NAMALWA (cell line): ENCODE results near the gene CNOT11.
"Not testable (repeated sequence)": the region's sequence is repeated elsewhere in the genome, so short reads cannot be mapped to it uniquely, and the experiment has no call there.

Experiments used
- DNase-seq: peaks from one replicate; pipeline ENCODE4 v3.0.0-alpha.2; 2015; ENCODE audit warnings: low spot score

The CNOT11 gene

DNA sequence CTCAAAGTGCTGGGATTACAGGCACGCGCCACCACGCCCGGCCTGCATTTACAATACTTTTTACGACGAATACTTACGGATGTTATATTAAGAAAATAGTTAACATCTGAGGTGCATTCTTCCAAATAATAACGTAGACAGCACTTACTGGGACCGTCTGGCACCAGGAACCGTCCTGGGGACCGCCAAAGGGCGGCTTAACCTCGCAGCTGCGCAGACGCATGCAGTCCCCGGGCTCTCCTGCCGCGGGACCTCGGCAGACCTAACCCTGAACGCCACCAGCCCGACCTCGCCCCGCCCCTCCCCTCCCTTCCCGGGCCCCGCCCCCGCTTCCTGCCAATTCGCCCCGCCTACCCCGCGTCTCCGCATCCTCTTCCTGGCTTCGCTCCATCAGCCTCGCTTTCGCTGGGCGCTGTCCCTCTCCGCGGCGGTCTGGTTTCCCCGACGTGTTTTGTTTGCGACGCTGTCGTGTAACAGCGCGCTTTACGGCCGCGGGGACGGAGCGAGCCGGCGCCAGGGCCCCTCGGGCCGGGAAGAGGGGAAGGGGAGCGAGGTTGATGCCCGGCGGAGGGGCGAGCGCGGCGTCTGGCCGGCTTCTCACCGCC is at the start of gene CNOT11:
CNOT11 (plus strand) TSS at position 479 of the 605 bp plus-strand sequence; CDS start at position 558, 79 bp downstream.
- DNase-seq: peak; percentile 97

DNA sequence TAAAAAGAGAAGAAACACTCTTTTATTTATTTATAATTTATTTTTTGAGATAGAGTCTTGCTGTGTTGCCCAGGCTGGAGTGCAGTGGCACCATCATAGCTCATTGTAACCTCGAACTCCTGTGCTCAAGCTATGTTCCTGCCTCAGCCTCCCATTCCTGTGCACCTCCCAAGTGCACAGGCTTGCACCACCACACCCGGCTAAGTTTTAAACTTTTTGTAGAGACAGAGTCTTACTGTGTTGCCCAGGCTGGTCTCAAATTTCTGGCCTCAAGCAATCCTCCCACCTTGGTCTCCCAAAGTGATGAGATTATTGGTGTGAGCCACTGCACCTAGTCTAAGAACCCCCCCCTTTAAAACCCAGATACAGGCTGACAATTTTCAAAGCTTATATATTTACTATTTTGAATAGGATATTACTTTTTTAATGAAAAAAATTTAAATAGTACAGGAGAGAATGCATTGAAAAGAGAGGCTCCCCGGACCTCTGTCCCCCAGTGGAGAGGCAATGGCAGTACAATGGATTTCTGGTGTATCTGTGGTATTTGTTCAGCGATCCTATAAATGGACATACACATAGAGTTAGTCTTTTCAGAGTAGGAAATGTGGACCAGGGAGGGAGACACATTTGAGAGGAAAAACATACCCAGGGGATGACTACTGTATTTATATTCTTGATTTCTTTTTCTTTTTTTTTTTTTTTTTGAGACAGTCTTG is 48.1 kb upstream of the CNOT11 start:
- peak; percentile 21 for DNase-seq

DNA sequence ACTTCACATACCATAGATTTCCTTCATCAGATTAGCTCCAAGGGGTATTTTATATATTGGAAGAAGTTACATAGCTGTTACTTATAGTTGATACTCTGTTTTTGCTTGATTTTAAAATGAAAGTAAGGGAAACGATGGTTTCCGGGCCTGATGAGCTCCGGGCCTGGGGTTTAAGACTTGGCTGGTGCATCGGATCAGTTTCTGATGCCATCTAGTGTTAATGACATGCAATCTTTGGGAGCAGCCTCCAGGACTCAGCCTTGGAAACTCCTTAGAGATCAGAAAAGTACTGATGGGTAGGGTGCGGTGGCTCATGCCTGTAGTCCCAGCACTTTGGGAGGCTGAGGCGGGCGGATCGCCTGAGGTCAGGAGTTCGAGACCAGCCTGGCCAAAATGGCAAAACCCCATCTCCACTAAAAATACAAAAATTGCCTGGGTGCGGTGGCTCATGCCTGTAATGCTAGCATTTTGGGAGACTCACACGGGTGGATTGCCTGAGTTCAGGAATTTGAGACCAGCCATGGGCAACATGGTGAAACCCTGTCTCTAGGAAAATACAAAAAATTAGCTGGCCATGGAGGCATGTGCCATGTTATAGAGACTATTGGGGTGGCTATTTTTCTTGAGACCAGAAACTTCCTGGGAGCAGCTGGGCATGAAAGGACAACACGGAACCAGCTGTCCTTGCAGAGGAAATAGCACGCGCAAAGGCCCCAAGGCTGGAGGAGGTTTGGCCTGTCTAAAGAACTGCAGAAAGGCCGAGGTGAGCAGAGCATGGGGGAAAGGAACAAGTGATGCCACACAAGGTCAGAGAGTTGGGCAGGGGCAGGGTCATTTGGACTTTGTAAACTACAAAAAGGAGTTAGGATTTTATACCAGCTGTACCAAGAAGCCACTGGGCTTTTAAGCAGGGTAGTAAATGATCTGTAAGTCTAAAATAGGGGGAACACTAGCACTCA is 46.9 kb upstream of the CNOT11 start:
- peak; percentile 47 for DNase-seq

DNA sequence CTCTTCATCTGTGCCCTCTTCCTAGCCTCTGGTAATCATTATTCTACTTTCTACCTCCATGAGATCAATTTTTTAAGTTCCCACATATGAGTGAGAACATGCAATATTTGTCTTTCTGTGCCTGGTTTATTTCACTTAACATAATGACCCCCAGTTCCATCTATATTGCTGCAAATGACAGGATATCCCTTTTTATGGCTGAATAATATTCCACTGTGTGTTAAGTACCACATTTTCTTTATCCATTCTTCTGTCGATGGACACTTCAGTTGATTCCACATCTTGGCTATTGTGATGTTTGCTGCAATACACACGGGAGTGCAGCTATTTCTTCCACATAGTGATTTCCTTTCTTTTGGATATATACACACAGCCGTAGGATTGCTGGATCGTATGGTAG is 43.9 kb upstream of the CNOT11 start:
- DNase-seq: no peak

GRCh38 chr2:101219246-101219645 is 33.4 kb upstream of the CNOT11 start:
- DNase-seq: no peak

DNA sequence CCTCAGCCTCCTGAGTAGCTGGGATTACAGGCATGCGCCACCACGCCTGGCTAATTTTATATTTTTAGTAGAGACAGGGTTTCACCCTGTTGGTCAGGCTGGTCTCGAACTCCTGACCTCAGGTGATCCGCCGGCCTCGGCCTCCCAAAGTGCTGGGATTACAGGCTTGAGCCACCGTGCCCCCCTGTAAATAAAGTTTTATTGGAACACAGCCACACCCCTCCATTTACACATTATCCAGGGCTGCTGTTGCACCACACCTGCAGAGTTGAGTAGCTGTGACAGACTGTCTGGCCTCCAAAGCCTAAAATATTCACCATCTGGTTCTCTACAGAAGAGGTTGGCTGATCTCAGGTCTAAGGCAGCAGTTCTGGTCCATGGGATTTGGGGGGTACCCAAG is 32.6 kb upstream of the CNOT11 start:
- peak; percentile 23 for DNase-seq

- peak; percentile 96 for DNase-seq
These were observed 28.9 kb upstream of the CNOT11 start for GRCh38 chr2:101223814-101224231.

GRCh38 chr2:101230541-101231001 is 22.1 kb upstream of the CNOT11 start:
- DNase-seq: no peak

DNA sequence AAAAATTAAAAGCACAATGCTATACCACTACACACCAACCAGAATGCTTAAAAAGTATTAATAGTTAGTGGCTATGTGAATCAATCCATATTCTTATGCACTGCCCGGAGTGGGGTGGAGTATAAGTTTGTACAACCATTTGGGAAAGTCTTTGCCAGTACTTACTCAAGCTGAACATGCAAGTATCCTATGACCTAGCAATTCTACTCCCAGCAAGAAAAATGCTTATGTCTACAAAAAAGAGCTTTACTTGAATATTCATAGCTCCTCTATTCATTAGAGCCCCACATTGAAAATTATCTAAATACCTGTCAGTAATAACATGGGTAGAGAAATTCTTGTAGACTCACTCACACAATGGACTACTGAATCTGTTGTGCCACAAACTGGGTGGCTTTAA is 21.4 kb upstream of the CNOT11 start:
- no peak for DNase-seq

- no peak for DNase-seq
These were observed 20.6 kb upstream of the CNOT11 start for GRCh38 chr2:101231937-101232730.

DNA sequence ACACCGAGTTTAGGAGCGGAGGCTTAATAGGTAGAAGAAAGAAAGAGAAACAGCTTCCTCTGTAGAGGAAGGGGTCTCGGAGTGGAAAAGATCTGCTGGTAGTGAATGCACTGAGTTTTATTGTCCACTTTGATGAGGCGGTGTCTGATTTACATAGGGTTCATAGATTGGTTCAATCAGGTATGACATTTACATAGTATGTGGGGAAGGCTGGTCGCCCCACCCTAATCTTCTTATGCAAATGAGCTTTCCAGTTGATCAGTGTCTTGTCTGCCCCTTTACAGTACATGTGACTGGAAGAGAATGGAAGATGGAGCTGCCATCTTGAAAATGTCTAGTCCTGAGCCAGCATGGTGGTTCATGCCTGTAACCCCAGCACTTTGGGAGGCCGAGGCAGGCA is 19.9 kb upstream of the CNOT11 start:
- DNase-seq: peak; percentile 26

- no peak for DNase-seq
These were observed 18.3 kb upstream of the CNOT11 start for GRCh38 chr2:101234169-101234938.

- not testable (repeated sequence) for DNase-seq
These were observed 16.7 kb upstream of the CNOT11 start for GRCh38 chr2:101235956-101236355.

DNA sequence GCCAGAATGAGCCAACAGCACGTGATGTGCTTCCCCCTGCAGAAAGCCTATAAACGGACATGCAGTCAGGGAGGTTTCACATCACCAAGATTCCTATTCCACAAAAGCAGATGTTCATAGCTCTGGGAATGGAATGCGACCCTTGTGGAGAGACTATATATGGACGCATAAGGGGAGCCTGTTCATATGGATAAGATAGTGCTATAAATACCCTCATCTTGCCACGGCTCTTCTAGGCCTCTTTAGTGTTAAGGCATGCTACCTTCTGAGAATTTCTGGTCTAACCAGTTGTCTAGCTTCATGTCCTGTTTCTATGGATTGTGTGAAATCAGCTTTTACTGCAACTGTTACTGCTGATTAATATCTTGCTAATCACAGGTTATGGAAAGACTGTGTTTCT is 14.7 kb upstream of the CNOT11 start:
- DNase-seq: not testable (repeated sequence)

- no peak for DNase-seq
These were observed 13.5 kb upstream of the CNOT11 start for GRCh38 chr2:101238930-101239759.

GRCh38 chr2:101239760-101240118 is 12.9 kb upstream of the CNOT11 start:
- not testable (repeated sequence) for DNase-seq

- peak; percentile 36 for DNase-seq
These were observed 12.0 kb upstream of the CNOT11 start for GRCh38 chr2:101240694-101241093.

- DNase-seq: no peak
These were observed 11.5 kb upstream of the CNOT11 start for GRCh38 chr2:101241158-101241557.

- not testable (repeated sequence) for DNase-seq
These were observed 8.3 kb upstream of the CNOT11 start for GRCh38 chr2:101244373-101244772.

DNA sequence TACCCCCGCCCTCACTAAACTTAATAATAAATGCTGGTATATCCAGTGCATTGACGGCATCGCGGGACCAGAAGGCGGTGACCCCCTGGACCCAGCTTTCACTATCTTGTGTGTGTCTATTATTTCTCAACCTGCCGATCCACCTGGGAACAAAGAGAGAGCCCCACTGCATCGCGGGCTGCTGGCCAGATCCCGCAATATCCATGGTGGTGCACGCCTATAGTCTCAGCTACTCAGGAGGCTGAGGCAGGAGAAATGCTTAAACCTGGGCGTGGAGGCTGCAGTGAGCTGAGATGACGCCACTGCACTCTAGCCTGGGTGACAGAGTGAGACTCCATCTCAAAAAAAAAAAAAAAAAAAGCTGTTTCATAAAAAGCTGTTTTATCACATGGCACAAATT is 7.8 kb upstream of the CNOT11 start:
- not testable (repeated sequence) for DNase-seq
